Neuronal stem cell (in vitro differentiated cells): ENCODE measurements around the gene CD58.

Source experiments
- DNase-seq: peaks from one replicate; pipeline ENCODE4 v3.0.0-alpha.2; 2013; ENCODE audit warnings: low spot score
- H2AFZ ChIP-seq: one replicate; pipeline ENCODE4 v1.6.1; 2013; ENCODE audit warnings: mild to moderate bottlenecking, low read length, inconsistent platforms
- H2AK5ac ChIP-seq: 2 replicates; pipeline ENCODE4 v1.6.1; 2013; ENCODE audit warnings: low read depth, mild to moderate bottlenecking, inconsistent platforms, low read length, moderate library complexity, mixed read lengths
- H2BK120ac ChIP-seq: 2 replicates; pipeline ENCODE4 v1.6.1; 2013; ENCODE audit warnings: low read depth, mild to moderate bottlenecking, inconsistent platforms, low read length, moderate library complexity, mixed read lengths
- H2BK12ac ChIP-seq: one replicate; pipeline ENCODE4 v1.6.1; 2013; ENCODE audit warnings: low read length, inconsistent platforms
- H2BK15ac ChIP-seq: 2 replicates; pipeline ENCODE4 v1.6.1; 2013; ENCODE audit warnings: mild to moderate bottlenecking, low read length, inconsistent platforms, mixed read lengths
- H2BK5ac ChIP-seq: one replicate; pipeline ENCODE4 v1.6.1; 2013; ENCODE audit warnings: inconsistent platforms, mild to moderate bottlenecking, low read length, moderate library complexity
- H3K14ac ChIP-seq: one replicate; pipeline ENCODE4 v1.6.1; 2013; ENCODE audit warnings: low read length, inconsistent platforms
- H3K18ac ChIP-seq: 2 replicates; pipeline ENCODE4 v1.6.1; 2013; ENCODE audit warnings: low read length, inconsistent platforms
- H3K23ac ChIP-seq: 2 replicates; pipeline ENCODE4 v1.6.1; 2013; ENCODE audit warnings: low read depth, mild to moderate bottlenecking, mixed read lengths, low read length, inconsistent platforms; ENCODE audit not compliant: poor library complexity
- H3K27ac ChIP-seq: replicated peaks from 3 replicates; pipeline ENCODE4 v1.5.1; 2013; ENCODE audit warnings: low read length, inconsistent platforms
- H3K27me3 ChIP-seq, 3 experiments: 2 replicates each; pipeline ENCODE4 v1.6.1; 2013; ENCODE audit warnings: low read length in 3 of 3, mild to moderate bottlenecking in 2 of 3, inconsistent platforms in 1 of 3, low read depth in 1 of 3, mixed read lengths in 1 of 3, moderate library complexity in 1 of 3; ENCODE audit not compliant: control insufficient read depth in 3 of 3, insufficient read depth in 3 of 3
- H3K36me3 ChIP-seq, 2 donors: replicated peaks in 1 of 2; 2 replicates each; pipeline ENCODE4 v1.6.1; 2013; ENCODE audit warnings: low read length in 2 of 2; ENCODE audit not compliant: control insufficient read depth in 2 of 2, insufficient read depth in 2 of 2
- H3K4ac ChIP-seq: 2 replicates; pipeline ENCODE4 v1.6.1; 2013; ENCODE audit warnings: inconsistent platforms, mild to moderate bottlenecking, low read length, moderate library complexity
- H3K4me1 ChIP-seq, 2 donors: 1 replicate in 1 of 2; 2 replicates in 1 of 2; pipeline ENCODE4 v1.6.1; 2013; ENCODE audit warnings: low read length in 2 of 2, low read depth in 1 of 2; ENCODE audit not compliant: control insufficient read depth in 2 of 2, insufficient read depth in 1 of 2
- H3K4me2 ChIP-seq: one replicate; pipeline ENCODE4 v1.6.1; 2013; ENCODE audit warnings: mild to moderate bottlenecking, low read length, inconsistent platforms; ENCODE audit not compliant: insufficient read depth, poor library complexity, severe bottlenecking
- H3K4me3 ChIP-seq, 2 donors: 2 replicates each; pipeline ENCODE4 v1.5.1; 2013; ENCODE audit warnings: low read length in 2 of 2, mild to moderate bottlenecking in 2 of 2, inconsistent platforms in 1 of 2, moderate library complexity in 1 of 2
- H3K79me1 ChIP-seq: one replicate; pipeline ENCODE4 v1.6.1; 2013; ENCODE audit warnings: low read depth, mild to moderate bottlenecking, inconsistent platforms, low read length, moderate library complexity
- H3K9ac ChIP-seq: one replicate; pipeline ENCODE4 v1.6.1; 2013; ENCODE audit warnings: mild to moderate bottlenecking, low read depth, low read length, inconsistent platforms; ENCODE audit not compliant: poor library complexity
- H3K9me3 ChIP-seq, 2 donors: replicated peaks in 1 of 2; 2 replicates each; pipeline versions ENCODE3 to v1.6.1; 2013; ENCODE audit warnings: low read length in 2 of 2, mild to moderate bottlenecking in 2 of 2, inconsistent platforms in 1 of 2, low read depth in 1 of 2, mixed read lengths in 1 of 2, moderate library complexity in 1 of 2; ENCODE audit not compliant: control insufficient read depth in 2 of 2, insufficient read depth in 1 of 2
- H4K8ac ChIP-seq: one replicate; pipeline ENCODE4 v1.6.1; 2013; ENCODE audit warnings: low read depth, mild to moderate bottlenecking, inconsistent platforms, low read length, moderate library complexity
- H4K91ac ChIP-seq: one replicate; pipeline ENCODE4 v1.6.1; 2013; ENCODE audit warnings: low read length, low read depth, mild to moderate bottlenecking, inconsistent platforms; ENCODE audit not compliant: poor library complexity
- WGBS, 2 donors: extraction: QIAGEN DNeasy Blood & Tissue Kit; methylation state at CpG; one replicate each; pipeline ENCODE4 v1.1.7; 2013; ENCODE audit warnings: missing lambda C conversion rate in 2 of 2, mixed read lengths in 1 of 2; ENCODE audit not compliant: insufficient read length in 2 of 2, insufficient replicate concordance in 1 of 2; ENCODE audit errors: extremely low coverage in 2 of 2; 5-methylcytosine and 5-hydroxymethylcytosine counted together

Gene CD58

GRCh38 chr1:116472431-116472961, 98.3 kb downstream of the CD58 start:
- Histone ChIP-seq H3K27ac (no peak overlapping the region), H3K9me3 (peaks cover 0 to 2% of the 10 kb centered on the region in 2 donors), H3K4me1 (peaks cover 0 to 2% of the 10 kb centered on the region in 2 donors), H3K14ac (no peak overlapping the region), H3K23ac (no peak overlapping the region), H2BK12ac (no peak overlapping the region), H3K27me3 (peaks cover 0 to 12% (median 0%) of the 10 kb centered on the region in 3 experiments), H4K8ac (no peak overlapping the region), H2BK15ac (no peak overlapping the region), H3K4me2 (no peak overlapping the region), H4K91ac (no peak overlapping the region), H3K4me3 (no peak overlapping the region), H2AFZ (no peak overlapping the region), H3K9ac (no peak overlapping the region), H2AK5ac (no peak overlapping the region), H3K4ac (no peak overlapping the region), H3K36me3 (no peaks in the 10 kb centered on the region), H2BK5ac (no peak overlapping the region), H2BK120ac (no peak overlapping the region), H3K79me1 (no peaks in the 10 kb centered on the region), H3K18ac (no peak overlapping the region)
- no CpG with 5 or more reads among the region's 3 CpGs for WGBS, 2 donors
- no peak for DNase-seq

GRCh38 chr1:116471241-116471640, 99.6 kb downstream of the CD58 start:
- no CpG with 5 or more reads among the region's 4 CpGs for WGBS, 2 donors

GRCh38 chr1:116470671-116471070, 100.2 kb downstream of the CD58 start:
- Histone ChIP-seq H3K4ac (no peak overlapping the region), H3K27ac (no peak overlapping the region), H3K4me1 (peaks cover 0 to 2% of the 10 kb centered on the region in 2 donors), H3K23ac (no peak overlapping the region), H3K9ac (no peak overlapping the region), H3K9me3 (peaks cover 0 to 2% of the 10 kb centered on the region in 2 donors), H4K91ac (no peak overlapping the region), H4K8ac (no peak overlapping the region), H3K4me3 (no peak overlapping the region), H3K18ac (no peak overlapping the region), H2BK12ac (no peak overlapping the region), H3K4me2 (no peak overlapping the region), H3K27me3 (peaks cover 0 to 18% (median 0%) of the 10 kb centered on the region in 3 experiments), H2AFZ (no peak overlapping the region), H3K79me1 (no peaks in the 10 kb centered on the region), H3K36me3 (no peaks in the 10 kb centered on the region), H2BK120ac (no peak overlapping the region), H2AK5ac (no peak overlapping the region), H2BK15ac (no peak overlapping the region), H2BK5ac (no peak overlapping the region), H3K14ac (no peak overlapping the region)
- no CpG with 5 or more reads among the region's 1 CpG for WGBS, 2 donors
- no peak for DNase-seq

More at GRCh38 chr1:116471241-116471640, 99.6 kb downstream of the CD58 start:
- no peak overlapping the region for H2AK5ac ChIP-seq
- H3K9me3 ChIP-seq, result peaks cover 0 to 2% of the 10 kb centered on the region in 2 donors
- H3K23ac ChIP-seq, result no peak overlapping the region
- no peak overlapping the region for H3K4me3 ChIP-seq
- no peak overlapping the region for H4K91ac ChIP-seq
- H3K18ac ChIP-seq, result no peak overlapping the region
- H3K4me1 ChIP-seq, result peaks cover 0 to 2% of the 10 kb centered on the region in 2 donors
- no peak overlapping the region for H2AFZ ChIP-seq
- H2BK15ac ChIP-seq, result no peak overlapping the region
- no peaks in the 10 kb centered on the region for H3K79me1 ChIP-seq
- no peak overlapping the region for H3K27ac ChIP-seq
- no peak overlapping the region for H3K4me2 ChIP-seq
- no peak overlapping the region for H4K8ac ChIP-seq
- H2BK120ac ChIP-seq, result no peak overlapping the region
- H3K27me3 ChIP-seq, result peaks cover 0 to 12% (median 0%) of the 10 kb centered on the region in 3 experiments
- H3K4ac ChIP-seq, result no peak overlapping the region
- H3K36me3 ChIP-seq, result no peaks in the 10 kb centered on the region
- H3K9ac ChIP-seq, result no peak overlapping the region
- DNase-seq, result no peak
- H2BK5ac ChIP-seq, result no peak overlapping the region
- H2BK12ac ChIP-seq, result no peak overlapping the region
- H3K14ac ChIP-seq, result no peak overlapping the region

- H4K8ac ChIP-seq, result no peak overlapping the region
- DNase-seq, result no peak
- H2BK120ac ChIP-seq, result no peak overlapping the region
These were observed 103.8 kb downstream of the CD58 start for GRCh38 chr1:116466810-116467557.

More at GRCh38 chr1:116466810-116467557, 103.8 kb downstream of the CD58 start:
- Histone ChIP-seq H2AK5ac (no peak overlapping the region), H3K9ac (no peak overlapping the region), H3K4ac (no peak overlapping the region), H2BK5ac (no peak overlapping the region), H3K36me3 (no peaks in the 10 kb centered on the region), H2AFZ (no peak overlapping the region), H3K4me1 (no peaks in the 10 kb centered on the region), H2BK12ac (no peak overlapping the region), H3K4me2 (no peak overlapping the region), H3K18ac (no peak overlapping the region), H3K27ac (no peak overlapping the region), H3K14ac (no peak overlapping the region), H3K23ac (no peak overlapping the region), H3K9me3 (peaks cover 0 to 2% of the 10 kb centered on the region in 2 donors), H4K91ac (no peak overlapping the region), H2BK15ac (no peak overlapping the region), H3K4me3 (no peak overlapping the region), H3K27me3 (peaks cover 0 to 19% (median 0%) of the 10 kb centered on the region in 3 experiments), H3K79me1 (no peaks in the 10 kb centered on the region)
- 100% methylated on average over 1 of the region's 2 CpGs for WGBS, 2 donors
